Small intestine (tissue), 7 donors: Measurements from ENCODE around the gene RBBP7. TPM values are rescaled to one million over a fixed set of nuclear protein-coding genes. Genes with fewer than 3 reads are reported as not detected.

Experiments used
- DNase-seq, 2 donors: peaks; one replicate each; pipeline versions ENCODE4 v3.0.0 to v3.0.0-alpha.2; 2013
- FAIRE-seq: peaks from 2 replicates; lab custom pipeline; 2012; peaks lifted over from hg19 to GRCh38; lab: Jason Lieb, UNC
- H3K27ac ChIP-seq, 3 donors: one replicate each; pipeline ENCODE4 v1.5.1; 2013; ENCODE audit warnings: low read length in 2 of 3, mild to moderate bottlenecking in 2 of 3, control low read depth in 1 of 3, inconsistent platforms in 1 of 3, low read depth in 1 of 3, moderate library complexity in 1 of 3
- H3K27me3 ChIP-seq, 3 donors: one replicate each; pipeline ENCODE4 v1.6.1; 2013; ENCODE audit warnings: low read length in 3 of 3, inconsistent platforms in 1 of 3; ENCODE audit not compliant: control insufficient read depth in 3 of 3, insufficient read depth in 3 of 3
- H3K36me3 ChIP-seq, 3 donors: one replicate each; pipeline ENCODE4 v1.6.1; 2013; ENCODE audit warnings: low read length in 3 of 3, inconsistent platforms in 1 of 3, low read depth in 1 of 3, mild to moderate bottlenecking in 1 of 3, moderate library complexity in 1 of 3; ENCODE audit not compliant: control insufficient read depth in 3 of 3, insufficient read depth in 2 of 3
- H3K4me1 ChIP-seq, 3 donors: one replicate each; pipeline ENCODE4 v1.6.1; 2013; ENCODE audit warnings: low read length in 2 of 3, inconsistent platforms in 1 of 3, low read depth in 1 of 3, mild to moderate bottlenecking in 1 of 3, moderate library complexity in 1 of 3; ENCODE audit not compliant: control insufficient read depth in 3 of 3, insufficient read depth in 2 of 3
- H3K4me3 ChIP-seq, 3 donors: one replicate each; pipeline ENCODE4 v1.5.1; 2013; ENCODE audit warnings: low read length in 3 of 3, control low read depth in 1 of 3, inconsistent platforms in 1 of 3, low read depth in 1 of 3, mild to moderate bottlenecking in 1 of 3, moderate library complexity in 1 of 3
- H3K9me3 ChIP-seq, 2 donors: one replicate each; pipeline ENCODE4 v1.6.1; 2013; ENCODE audit warnings: low read depth in 1 of 2, low read length in 1 of 2; ENCODE audit not compliant: control insufficient read depth in 2 of 2, insufficient read depth in 1 of 2
- WGBS, 3 donors: extraction: QIAGEN DNeasy Blood & Tissue Kit; methylation state at CpG; one replicate each; pipeline ENCODE4 v1.1.7; 2013; 5-methylcytosine and 5-hydroxymethylcytosine counted together
- polyA plus RNA-seq, 4 donors: library from polyadenylated mRNA; stranded (reverse) in 3 of 4; unstranded in 1 of 4; fragments of 200-250 nt in 3 of 4; fragments of 120-200 nt in 1 of 4; gene quantifications; one replicate each; pipeline versions ENCODE4 v1.2.1 to v1.2.3, GENCODE V29; 2013
- donor health status: healthy with polysubstance abuse.
- donor health status: control.
- donor health status: control.
- donor health status: Bipolar disorder and iron deficiency.
- donor health status: healthy.

RBBP7 gene
- polyA plus RNA-seq, 4 donors = 50.5 to 126 (median 89.5) TPM

DNA sequence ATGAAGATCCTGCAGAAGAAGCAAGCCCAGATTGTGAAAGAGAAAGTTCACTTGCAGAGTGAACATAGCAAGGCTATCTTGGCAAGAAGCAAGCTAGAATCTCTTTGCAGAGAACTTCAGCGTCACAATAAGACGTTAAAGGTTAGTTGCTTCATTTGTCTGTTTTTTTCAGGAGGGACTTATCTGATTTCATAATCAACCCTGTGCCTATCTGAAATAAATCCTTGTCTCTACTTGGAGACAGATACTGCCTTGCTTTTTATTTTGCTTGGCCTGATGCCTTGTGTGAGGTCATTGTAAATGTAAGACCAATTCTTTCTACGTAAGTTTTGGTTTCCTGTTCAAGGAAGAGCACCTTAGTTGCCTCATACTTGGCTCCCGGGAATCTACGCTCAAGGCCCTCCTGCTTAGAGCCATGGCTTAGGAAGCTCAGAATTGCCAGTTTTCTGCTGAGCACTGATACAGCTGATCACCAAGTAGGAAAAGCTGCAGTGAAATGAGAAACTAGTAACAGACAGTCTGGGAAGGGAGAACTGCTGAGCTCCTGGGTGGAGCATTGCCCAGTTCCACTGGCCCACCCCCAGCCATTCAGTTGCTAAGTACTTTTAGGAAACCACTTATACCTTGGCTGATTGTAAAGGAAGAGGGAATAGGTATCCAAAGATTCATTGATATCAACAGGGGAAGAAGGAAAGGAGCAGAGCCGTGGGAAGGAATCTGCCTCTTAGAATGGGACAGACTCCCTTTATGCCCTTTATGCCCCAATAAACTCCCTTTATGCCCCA lies 41.8 kb downstream of the RBBP7 start:
- no peaks in the 10 kb centered on the region for H3K9me3 ChIP-seq
- no peaks in the 10 kb centered on the region for H3K4me1 ChIP-seq
- H3K27ac ChIP-seq = peak overlapping the region in 2 of 3 donors; percentile 16 to 77
- no peak for DNase-seq
- no peak overlapping the region for H3K4me3 ChIP-seq
- peaks cover 0 to 11% (median 2%) of the 10 kb centered on the region in 3 donors for H3K36me3 ChIP-seq
- no peak for FAIRE-seq
- no peaks in the 10 kb centered on the region for H3K27me3 ChIP-seq
- 44 to 68% (median 60%) methylated on average over 6 of the region's 6 CpGs for WGBS, 3 donors

DNA sequence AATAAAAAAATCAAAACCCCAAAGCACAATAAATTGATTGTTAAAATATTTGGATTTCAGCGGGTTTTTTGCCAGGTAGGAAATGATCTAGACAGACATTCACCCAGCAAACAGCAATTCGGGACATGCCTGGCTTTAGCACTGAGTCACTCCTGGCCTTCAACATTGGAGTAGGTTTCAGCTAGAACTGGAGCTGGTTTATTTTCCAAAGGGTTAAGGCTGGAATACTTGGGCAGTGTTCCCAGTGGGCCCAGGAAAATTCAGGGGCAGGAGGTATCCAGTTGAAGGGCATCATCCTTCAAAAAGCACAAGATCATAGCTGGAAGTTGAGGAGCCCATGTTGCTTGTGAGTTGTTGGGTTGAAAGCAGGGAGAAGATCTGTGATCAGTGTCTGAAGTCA lies 42.9 kb downstream of the RBBP7 start:
- no peaks in the 10 kb centered on the region for H3K9me3 ChIP-seq
- WGBS, 3 donors = 80 to 98% (median 95%) methylated on average over 2 of the region's 2 CpGs
- no peaks in the 10 kb centered on the region for H3K4me1 ChIP-seq
- no peak for DNase-seq
- H3K27ac ChIP-seq = peak overlapping the region in 1 of 3 donors; percentile 38
- no peak overlapping the region for H3K4me3 ChIP-seq
- H3K27me3 ChIP-seq = no peaks in the 10 kb centered on the region
- H3K36me3 ChIP-seq = peaks cover 2 to 14% (median 4%) of the 10 kb centered on the region in 3 donors
- FAIRE-seq = no peak

- Histone ChIP-seq H3K4me3 (no peak overlapping the region), H3K9me3 (no peaks in the 10 kb centered on the region), H3K36me3 (peaks cover 0 to 10% (median 4%) of the 10 kb centered on the region in 3 donors), H3K4me1 (no peaks in the 10 kb centered on the region), H3K27me3 (no peaks in the 10 kb centered on the region), H3K27ac (no peak overlapping the region)
- 42 to 58% (median 56%) methylated on average over 3 of the region's 3 CpGs for WGBS, 3 donors
- peak; percentile 32 to 37 for DNase-seq
- FAIRE-seq = peak; percentile 26
These were observed 44.0 kb downstream of the RBBP7 start for GRCh38 chrX:16826207-16826606.

DNA sequence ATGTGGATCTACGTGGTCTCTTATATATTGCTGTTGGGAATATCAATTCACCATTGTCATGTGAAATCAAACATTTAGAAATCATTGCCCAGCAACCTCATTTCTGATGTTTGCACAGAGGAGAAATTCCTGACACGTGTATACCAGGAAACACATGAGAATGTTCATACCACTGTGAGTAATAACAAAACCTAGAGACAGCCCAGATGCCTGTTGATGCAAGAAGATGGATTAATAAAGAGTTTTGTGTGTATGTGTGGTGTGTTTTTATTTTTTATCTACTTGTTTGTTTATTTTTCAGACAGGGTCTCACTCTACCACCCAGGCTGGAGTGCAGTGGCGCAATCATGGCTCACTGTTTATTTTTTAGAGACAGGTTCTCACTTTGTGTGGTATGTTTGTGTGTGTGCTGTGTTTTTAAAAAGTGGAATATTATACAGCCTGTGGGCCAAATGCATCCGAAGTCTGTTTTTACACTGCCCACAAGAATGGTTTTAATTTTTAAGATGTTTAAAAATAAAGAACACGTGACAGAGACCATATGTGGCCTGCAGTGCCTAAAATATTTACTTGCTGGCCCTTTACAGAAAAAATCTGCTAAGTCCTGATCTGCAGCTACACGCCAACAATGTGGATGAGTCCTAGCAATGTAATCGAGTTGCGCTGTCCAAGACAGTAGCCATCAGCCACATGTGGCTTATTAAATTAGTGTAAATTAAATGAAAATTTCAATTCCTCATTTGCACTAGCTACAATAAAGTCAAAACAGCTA lies 44.7 kb downstream of the RBBP7 start:
- Histone ChIP-seq H3K4me3 (no peak overlapping the region), H3K4me1 (no peaks in the 10 kb centered on the region), H3K9me3 (no peaks in the 10 kb centered on the region), H3K27ac (no peak overlapping the region), H3K36me3 (peaks cover 0 to 15% (median 4%) of the 10 kb centered on the region in 3 donors), H3K27me3 (no peaks in the 10 kb centered on the region)
- FAIRE-seq (no peak), DNase-seq (no peak)
- WGBS, 3 donors = 67 to 87% (median 81%) methylated on average over 8 of the region's 8 CpGs

DNA sequence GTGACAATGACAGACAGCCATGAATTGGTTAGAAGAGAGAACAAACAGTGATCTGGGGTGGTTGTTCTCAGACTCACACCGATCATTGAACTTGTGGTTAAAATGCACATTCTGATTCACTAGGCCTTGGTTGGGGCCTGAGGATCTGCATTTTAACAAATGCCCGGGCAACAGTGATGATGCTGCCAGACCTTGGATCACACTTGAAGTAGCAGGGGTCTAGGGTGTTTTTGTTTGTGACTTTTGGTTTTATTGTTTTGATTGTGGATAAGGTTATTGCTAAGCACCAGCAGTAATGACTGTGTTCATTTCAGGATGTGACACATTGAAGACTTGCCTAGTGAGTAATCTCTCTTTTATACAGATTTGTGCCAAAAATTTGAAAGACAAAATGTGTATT lies 47.4 kb downstream of the RBBP7 start:
- Histone ChIP-seq H3K27me3 (no peaks in the 10 kb centered on the region), H3K27ac (no peak overlapping the region), H3K4me1 (peaks cover 0 to 5% (median 0%) of the 10 kb centered on the region in 3 donors), H3K9me3 (no peaks in the 10 kb centered on the region), H3K36me3 (peaks cover 0 to 18% (median 4%) of the 10 kb centered on the region in 3 donors), H3K4me3 (no peak overlapping the region)
- WGBS, 3 donors = 86 to 97% (median 90%) methylated on average over 2 of the region's 2 CpGs
- DNase-seq (no peak), FAIRE-seq (no peak)

DNA sequence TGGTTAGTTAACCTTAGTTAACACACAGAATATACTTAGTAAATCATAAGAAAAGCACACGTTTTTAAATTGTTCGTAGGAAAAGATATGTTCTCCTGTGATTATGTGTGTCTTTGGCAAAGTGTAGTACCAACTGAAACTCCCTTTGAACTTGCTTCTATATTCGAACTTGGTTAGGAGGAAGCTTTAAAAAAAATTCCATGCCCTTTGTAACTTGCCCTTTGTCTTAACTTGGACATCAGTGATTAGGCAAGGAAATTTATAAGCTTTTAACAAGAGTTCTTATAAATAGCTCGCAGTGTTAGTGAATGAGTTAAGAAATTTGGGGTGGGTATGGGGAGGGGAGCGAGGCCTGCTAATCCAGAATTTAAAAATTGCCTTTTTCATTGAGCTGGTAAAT lies 50.5 kb downstream of the RBBP7 start:
- Histone ChIP-seq H3K27ac (peak overlapping the region in 1 of 3 donors; percentile 63), H3K4me1 (peaks cover 0 to 5% (median 0%) of the 10 kb centered on the region in 3 donors)
- no peak for FAIRE-seq

GRCh38 chrX:16814597-16814996 lies 55.6 kb downstream of the RBBP7 start:
- Histone ChIP-seq H3K27me3 (no peaks in the 10 kb centered on the region), H3K4me1 (peaks cover 0 to 5% (median 0%) of the 10 kb centered on the region in 3 donors), H3K27ac (no peak overlapping the region), H3K36me3 (peaks cover 0 to 14% (median 0%) of the 10 kb centered on the region in 3 donors), H3K4me3 (no peak overlapping the region), H3K9me3 (no peaks in the 10 kb centered on the region)
- peak in 1 of 2 donors; percentile 17 for DNase-seq
- WGBS, 3 donors = 79 to 94% (median 88%) methylated on average over 1 of the region's 1 CpG
- no peak for FAIRE-seq

More for the DNA sequence above, 50.5 kb downstream of the RBBP7 start:
- H3K27me3 ChIP-seq = no peaks in the 10 kb centered on the region
- peak; percentile 45 to 69 for DNase-seq
- no peak overlapping the region for H3K4me3 ChIP-seq
- no peaks in the 10 kb centered on the region for H3K9me3 ChIP-seq
- H3K36me3 ChIP-seq = peaks cover 0 to 18% (median 4%) of the 10 kb centered on the region in 3 donors
- WGBS, 3 donors = 25 to 55% (median 43%) methylated on average over 5 of the region's 5 CpGs

DNA sequence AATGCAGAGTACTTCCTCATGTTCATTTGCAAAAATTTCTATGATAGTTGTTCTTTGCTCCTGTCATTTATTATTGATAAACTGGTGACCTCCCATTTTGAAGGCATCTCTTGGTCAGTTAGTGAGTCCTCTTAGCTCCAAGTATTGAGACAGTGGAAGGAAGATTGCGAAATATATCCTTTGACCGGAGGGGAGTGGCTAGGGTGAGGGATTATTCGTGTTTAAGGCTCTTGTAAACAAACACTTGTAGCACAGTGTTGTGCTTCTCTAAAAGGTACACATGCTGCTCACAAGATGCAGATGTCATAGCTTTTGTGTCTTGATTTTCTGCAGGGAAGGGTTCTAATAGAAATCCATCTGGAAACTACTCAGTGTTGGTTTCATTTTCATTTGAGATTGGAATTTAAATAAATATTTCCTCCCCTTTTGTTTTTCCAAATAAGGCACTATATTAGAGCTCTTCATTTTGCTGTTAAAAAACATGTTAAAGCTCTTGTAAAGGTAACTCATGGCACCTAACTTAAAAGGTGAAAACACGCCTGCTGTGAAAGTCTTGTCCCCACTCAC lies 62.1 kb downstream of the RBBP7 start:
- Histone ChIP-seq H3K9me3 (no peaks in the 10 kb centered on the region), H3K4me1 (peaks cover 0 to 7% (median 0%) of the 10 kb centered on the region in 3 donors), H3K4me3 (no peak overlapping the region), H3K27ac (peak overlapping the region in 2 of 3 donors; percentile 49 to 60), H3K27me3 (no peaks in the 10 kb centered on the region), H3K36me3 (peaks cover 0 to 6% (median 0%) of the 10 kb centered on the region in 3 donors)
- 11 to 34% (median 31%) methylated on average over 4 of the region's 4 CpGs for WGBS, 3 donors
- FAIRE-seq (no peak), DNase-seq (peak; percentile 72 to 82)
